HG02938 (cell line): ENCODE measurements around the gene C1orf21.
"Not testable (repeated sequence)": the region's sequence is repeated elsewhere in the genome, so short reads cannot be mapped to it uniquely, and the experiment has no call there.

ENCODE experiments used
- ATAC-seq: cut with Tn5 transposase; IDR thresholded peaks from one replicate; pipeline ENCODE4 v1.9.1; 2021; ENCODE audit warnings: mild to moderate bottlenecking, moderate library complexity; ENCODE audit not compliant: unreplicated experiment

C1orf21 gene

DNA sequence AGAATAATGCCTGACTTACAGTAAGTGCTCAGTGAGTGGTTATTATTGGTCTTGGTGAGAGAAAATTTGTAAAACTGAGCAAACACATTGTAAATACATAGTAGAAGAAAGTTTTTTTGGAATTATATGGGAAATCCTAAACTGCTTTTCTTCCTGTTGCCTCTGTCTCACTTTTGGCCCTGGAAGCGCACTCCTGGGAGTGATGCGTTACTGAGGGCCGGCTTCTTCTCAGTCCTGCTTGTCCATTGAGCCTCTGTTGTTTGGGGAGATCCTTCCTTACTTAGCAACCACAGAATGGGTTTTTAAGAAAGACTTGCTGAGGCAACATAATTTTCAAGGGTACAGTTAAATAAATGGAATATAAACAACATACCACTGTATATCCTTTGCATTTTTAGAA is 201.9 kb downstream of the C1orf21 start:
- no peak for ATAC-seq

DNA sequence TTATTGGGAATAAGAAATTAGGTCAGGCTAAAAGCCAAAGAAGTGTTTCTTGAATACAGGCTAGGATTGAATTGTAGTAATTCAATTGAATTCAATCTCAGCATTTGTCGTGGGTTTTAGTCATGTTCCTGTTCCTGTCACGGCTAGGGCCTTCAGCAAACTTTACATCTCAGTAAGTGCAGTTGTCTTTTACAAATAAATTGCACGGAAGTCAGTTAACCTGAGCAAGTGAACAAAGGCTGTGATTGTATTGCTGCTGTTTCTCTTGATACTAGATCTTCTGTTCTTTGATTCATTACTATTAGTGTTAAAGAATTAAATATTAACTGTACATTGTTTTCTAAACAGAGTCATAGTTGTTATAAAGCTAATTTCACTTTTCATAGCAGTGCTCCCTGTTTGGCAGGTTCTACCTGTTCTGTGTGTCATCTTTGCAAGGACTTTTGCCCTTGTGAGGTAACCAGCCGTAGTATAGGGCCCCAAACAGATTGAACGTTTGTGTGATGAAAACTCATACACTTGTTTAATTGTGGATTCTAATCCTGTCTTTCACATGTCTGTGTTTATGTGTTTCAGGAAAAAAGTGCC is 203.4 kb downstream of the C1orf21 start:
- no peak for ATAC-seq

DNA sequence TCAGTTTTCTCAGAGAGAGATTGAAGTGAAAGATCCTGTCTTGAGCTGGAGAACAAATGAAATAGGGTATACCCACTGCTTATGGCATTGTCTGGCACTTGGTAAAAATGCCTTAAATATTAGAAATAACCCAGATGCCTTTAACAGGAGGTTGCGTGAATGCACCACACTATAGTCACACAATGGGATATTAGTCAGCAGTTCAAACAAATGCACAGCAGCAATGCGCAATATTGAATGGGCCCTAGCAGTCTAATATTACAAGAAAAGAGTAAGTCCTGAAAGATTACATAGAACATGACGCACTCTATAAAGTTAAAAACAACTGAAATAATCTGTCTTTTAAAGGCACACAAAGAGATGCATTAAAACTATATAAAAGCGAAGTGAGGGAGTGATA is 206.8 kb downstream of the C1orf21 start:
- ATAC-seq, result no peak

DNA sequence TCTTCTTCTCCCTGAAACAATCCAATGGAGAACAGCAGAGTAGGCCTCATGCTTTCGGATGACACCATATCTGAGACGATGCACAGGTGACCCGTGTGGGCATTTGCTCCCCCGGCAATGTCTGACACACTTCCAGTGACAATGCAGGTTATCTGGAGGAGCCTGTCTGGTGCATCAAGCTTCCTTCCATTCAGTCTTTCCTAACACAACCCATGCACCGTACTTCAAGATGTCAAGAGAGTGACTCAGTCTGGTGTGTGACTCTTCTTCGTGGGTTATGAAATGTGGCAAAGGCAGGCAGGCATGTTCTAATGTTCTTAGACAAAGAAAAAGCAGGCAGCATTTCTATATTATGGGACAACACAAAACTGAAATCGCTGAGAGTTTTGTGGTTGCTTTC is 208.8 kb downstream of the C1orf21 start:
- ATAC-seq, result no peak

DNA sequence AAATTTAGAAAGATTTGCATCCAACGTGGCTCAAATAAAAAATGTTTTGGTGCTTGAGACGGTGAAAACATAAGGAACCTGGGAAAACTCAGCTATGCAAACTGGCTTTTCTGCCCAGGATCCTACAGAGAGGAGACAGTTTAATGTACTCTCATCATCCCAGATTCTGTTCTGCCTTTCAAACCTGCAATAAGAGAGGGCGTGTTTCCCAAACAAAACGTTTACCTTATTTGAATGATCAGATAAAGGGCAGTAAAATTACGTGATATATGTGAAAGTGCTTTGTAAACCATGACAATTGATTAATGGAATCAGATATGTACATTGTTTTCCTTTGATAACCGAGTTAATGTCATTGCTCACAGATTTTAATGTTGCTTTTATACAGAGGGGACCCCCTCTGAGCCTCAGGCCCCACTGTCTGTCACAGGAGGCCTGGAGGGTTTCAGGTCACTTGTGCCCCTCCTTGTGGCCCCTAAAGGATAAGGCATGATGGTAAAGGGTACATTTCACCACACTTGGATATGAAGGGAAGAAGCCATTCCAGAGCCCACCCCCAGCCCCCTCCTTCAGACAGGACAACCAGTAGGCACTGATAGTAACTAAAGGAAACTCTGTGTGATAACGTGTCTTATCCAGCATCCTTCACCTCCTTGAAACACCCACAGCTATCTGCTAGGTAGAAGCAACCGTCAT is 210.3 kb downstream of the C1orf21 start:
- no peak for ATAC-seq

DNA sequence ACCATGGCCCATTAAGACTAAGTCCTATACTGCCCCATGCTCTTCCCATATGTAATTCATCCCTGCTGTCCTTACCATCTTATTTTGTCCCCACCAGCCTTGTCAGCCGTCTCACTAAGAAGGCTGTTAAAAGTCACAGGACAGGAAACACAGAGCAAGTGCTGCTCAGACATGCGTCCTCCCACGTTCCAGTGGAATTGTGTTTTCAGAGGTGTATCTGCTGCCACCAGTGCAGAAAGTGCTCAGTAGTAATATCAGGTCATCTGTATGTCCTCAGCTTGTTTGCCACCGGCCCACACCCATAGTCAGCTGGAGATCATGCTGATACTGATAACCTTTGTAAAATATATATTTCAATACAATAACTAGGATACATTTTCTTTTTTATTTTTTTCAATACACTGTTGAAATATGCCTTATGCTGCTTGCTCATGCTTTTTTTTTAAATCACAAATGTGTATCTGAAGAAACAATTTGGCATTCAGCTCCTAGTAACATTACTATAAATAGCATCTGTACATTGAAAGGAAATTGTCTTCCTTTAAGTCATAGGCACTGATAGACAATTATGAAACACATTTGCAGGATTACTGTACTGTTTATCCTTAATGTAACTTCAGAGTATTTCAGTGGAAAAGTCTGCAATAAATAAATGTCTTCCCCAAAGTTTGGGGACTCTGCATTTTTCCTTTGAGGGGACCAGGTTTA is 211.0 kb downstream of the C1orf21 start:
- ATAC-seq, result no peak

DNA sequence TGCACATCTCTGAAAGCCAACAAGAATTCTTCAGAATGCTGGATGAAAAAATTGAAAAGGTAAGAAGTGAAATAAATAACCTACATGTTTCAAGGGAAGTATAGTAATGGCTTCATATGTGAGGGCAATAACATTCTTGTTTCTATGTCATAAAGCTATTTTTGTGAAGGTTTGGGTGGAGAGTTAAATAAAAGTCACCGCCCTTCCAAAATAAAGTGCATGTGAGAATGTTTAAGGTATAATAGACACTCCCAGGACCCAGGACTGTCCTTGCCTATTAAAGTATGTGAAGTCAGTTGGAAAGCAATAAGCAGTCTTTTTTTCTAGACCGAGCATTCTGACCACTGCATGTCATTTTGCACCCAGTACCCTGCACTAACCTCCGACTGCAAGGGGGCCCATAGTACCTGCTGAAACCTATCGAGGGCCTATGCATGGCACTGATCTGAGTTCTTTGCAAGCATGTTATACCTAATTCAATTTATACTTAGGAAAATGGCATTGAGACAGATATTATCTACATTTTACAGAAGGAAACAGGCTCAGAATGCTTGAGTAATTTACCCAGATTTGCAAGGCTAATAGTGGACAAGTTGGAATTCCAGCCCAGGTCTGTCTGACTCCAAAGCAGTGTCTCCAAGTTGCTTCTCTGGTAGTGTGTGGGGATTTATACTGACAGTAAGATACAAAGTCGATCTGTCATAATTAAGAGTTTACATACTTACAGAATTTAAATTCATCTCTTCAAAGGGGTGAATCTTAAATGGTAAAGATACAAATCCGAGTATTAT is 211.8 kb downstream of the C1orf21 start:
- ATAC-seq, result no peak

DNA sequence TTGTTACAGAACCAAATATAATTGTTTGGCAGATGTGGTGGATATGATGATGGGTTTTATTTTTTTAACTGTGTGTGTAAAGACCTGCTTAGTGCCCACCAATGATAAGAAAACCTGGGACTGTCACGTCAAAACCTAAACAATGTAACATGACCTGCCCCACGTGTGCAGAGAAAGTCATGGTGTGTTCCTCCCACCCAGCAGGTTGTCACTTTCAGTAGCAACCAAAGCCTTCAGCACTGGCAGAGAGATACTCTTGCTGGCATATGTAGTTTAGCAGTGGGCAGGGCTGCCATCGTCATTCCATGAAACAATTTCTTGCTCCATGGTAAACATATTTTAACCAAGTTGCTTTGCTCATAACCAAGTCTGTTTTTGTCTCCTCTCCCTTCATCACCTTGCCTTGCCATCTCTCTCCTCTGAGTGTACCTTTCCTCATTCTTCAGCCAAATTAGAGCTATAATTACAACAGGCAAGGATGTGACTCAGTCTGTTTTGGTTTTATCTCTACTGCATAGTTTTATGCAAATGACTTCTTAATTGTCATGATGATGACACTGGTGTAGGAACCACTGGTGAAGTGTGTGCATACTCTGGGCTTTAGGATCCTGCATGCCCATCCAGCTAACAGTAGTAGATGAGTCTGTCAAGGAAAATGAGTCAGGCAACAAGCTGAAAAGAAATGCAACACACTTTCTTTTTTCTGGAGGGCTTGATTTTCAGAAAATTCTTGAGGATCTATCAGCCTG is 217.5 kb downstream of the C1orf21 start:
- ATAC-seq, result no peak

DNA sequence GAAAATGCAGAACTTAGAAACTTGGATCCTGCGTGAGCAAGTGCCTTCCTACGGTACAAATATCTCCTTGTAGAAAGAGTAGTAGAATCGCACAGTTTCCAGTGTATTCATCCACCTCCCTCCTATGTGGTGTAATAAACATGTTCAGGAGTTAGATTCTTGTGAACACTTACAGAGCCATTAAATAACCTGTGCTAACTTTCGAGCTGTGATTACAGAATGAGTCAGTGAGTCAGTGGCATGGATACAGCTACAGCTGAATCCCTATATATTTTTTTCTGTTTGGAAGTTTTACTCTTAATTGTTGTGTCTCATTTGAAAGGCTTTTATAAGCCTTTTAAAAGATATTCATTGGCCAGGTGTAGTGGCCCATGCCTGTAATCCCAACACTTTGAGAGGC is 219.1 kb downstream of the C1orf21 start:
- no peak for ATAC-seq

DNA sequence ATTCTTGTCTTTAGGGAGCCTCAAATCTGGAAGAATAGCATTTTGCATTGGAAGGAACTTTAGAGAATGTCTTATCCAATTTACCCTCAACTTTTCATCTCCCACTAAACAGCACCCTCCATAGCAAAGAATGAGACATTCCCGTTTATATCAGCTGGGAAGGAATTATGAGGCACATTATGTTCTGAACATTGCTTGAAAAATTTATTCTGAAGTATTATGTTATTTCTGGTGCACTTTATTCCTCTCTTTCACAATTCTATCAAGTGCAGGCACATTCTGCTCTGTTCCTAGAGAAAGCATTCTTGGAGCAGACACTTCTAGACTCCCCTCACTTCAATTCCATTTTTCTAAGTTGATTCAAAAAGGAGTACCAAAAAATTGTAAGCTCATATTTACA is 220.0 kb downstream of the C1orf21 start:
- ATAC-seq, result no peak

DNA sequence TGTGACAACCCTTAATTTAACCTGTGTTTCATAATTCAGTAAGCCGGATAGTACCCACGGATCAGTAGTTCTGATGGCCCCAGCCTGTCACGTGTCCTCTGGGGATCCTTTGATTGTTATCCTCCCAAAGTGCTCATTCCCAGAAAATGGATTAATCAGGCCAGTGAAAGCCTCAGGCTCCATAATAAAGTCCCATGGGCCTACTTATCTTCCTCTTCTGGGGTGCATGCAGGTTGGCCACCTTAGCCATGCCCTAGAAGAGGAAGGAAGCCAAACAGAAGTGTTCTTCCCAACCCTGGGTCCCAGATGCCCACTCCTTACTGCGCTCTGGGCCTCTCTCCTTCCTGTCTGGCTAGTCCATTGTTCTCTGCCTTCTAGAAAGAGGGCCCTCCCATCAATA is 221.8 kb downstream of the C1orf21 start:
- no peak for ATAC-seq

DNA sequence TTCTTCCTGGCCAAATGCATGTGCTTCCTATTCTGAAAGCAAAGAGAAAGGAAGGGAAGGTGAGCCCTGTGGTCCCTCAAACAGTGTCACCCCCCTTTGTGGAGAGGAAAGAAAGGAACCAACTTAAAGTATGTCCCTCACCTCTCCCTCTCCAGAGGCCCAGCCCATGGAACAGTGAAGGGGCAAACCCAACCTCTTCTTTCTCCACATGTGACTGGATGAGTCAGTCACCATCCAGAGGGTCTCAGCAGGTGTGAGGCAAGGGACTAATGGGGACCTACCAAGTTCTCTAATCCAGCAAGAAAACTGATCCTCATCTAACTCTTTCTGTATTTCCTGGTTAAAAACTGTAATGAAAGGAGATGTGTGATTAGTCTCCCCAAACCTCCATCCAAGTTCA is 222.2 kb downstream of the C1orf21 start:
- ATAC-seq, result no peak

DNA sequence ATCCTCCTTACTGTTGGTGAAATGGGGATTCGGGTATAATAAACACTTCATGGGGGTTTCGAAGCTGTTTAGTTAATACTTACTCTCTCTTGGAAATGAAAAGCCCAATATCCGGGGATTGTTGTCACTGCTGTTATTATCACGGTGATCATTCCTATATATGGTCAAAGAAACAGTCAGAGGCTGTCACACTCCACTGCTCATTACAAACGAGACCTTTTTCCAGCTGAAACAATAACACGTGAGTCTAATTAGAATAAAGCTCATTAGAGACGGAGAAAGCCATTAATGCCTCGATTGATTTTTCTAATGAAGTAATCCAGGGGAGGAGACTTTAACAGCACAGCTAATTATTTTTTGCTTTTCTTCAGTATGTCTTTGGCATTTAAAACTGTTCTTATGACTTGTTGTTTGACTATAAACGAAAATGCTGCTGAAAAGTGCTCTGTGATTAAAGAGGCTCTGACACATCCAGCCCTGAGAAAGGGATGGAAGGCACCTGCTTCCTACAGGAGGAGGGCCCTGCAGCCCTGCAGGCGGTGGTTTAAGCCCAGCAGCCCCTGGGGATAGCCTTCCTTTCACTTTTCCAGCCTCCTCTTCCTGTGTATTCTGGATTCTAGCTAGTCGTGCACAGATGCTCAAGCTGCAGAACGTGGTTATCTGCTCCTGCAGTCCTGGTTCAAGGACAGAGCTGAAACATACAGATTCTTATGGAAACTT is 224.2 kb downstream of the C1orf21 start:
- no peak for ATAC-seq

DNA sequence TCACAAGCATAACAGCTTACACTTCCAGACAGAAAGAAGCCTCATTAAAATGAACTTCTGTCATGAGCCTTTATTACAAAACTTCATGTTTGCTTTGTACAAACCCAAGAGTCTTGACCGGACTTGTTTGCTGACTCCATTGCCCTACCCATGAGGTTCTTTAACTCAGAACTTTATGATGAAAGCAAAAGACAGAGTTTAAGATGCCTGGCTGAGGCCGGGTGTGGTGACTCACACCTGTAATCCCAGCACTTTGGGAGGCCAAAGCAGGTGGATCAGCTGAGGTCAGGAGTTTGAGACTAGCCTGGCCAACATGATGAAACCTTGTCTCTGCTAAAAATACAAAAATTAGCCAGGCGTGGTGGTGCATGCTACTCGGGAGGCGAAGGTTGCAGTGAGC is 225.4 kb downstream of the C1orf21 start:
- not testable (repeated sequence) for ATAC-seq

DNA sequence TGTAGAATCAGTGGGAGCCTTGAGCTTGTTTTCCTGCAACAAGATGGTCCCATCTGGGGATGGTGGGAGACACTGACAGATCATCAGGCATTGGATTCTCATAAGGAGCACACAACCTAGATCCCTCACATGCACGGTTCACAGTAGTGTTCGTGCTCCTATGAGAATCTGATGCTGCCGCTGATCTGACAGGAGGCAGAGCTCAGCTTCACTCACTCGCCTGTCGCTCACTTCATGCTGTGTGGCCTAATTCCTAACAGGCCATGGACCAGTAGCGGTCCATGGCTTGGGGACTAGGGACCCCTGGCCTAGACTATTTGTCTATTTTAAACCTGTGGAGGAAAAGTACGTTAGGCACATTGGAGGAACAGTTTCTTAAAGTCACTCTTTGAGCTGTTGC is 227.8 kb downstream of the C1orf21 start:
- no peak for ATAC-seq

DNA sequence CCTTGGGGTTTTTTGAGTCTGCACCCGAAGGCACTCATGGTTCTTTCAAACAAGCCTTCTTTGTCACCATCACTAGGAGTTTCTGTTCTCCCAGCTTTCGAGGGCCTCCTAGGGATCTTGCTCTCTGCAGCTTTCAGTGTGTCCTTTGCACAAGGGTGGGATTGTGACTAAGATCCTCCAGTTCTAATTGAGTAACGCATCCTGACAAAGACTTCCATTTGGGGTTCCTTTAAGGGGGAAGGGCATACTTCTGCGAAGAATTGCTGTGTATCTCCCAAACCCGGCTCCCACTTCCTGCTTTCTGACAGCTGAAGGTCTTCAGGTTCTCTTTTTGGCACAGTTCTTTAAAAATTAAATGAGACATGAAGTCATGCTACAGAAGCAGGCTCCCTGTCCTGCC is 228.5 kb downstream of the C1orf21 start:
- no peak for ATAC-seq

DNA sequence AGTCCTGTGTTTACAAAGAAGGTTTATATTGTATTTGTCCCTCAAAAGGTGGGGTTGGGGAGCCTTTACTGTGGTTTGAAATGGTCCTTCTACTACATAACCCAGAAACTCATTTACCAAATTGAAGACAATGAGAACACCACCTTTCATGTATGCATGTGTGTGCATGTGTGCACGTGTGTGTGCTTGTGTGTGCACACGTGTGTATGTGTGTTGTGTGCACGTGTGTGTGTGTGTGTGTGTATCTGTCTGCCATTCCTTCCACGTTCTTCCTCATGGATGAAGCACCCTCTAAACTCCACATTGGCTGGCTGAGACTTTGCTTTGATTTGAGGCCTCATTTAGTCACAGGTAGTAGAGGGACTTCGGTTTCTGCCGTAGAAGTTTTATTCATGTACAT is 229.7 kb downstream of the C1orf21 start:
- no peak for ATAC-seq

DNA sequence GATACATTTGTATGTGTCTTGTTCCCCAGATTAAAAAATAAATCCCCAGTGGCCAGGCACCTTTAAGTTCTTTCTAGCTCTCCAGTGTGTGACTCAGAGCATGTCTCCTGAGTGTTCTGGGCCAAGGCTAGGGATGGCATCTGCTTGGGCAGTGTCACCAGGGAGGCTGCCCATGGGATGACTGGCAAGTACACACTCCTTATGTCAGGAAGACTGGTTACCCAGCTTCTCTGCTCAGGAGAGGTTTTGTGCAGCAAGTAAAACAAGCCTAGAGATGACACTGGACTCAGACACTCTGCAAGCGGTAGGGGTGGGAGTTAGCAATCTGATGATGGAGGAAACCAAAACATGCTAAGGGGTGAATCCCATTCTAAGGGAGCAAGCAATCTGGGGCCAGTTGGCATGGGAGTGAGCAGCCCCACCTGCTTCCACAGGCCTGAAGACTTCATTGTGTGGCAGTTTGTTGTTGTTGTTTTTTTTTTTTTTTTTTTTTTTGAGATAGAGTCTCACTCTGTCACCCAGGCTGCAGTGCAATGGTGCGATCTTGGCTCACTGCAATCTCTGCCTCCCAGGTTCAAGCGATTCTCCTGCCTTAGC is 230.7 kb downstream of the C1orf21 start:
- ATAC-seq, result no peak

DNA sequence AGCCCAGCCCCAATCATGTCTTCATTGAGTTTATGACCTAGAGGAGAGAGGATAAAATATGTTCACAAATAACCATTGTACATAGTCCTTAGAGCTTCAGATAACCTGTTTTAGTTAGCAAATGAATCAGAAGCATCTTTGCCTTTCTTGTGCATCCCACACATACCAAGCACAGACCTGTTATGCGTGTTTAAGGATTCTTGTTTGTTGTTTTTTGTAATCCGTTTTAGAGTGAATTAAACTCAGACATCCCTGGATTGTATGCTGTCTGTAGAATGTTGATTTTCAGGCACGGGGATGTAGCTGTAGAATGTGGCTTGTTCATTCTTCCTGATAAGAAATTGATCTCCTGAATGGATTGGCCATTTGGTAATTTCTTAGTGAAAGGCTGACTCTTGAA is 232.0 kb downstream of the C1orf21 start:
- ATAC-seq, result no peak

DNA sequence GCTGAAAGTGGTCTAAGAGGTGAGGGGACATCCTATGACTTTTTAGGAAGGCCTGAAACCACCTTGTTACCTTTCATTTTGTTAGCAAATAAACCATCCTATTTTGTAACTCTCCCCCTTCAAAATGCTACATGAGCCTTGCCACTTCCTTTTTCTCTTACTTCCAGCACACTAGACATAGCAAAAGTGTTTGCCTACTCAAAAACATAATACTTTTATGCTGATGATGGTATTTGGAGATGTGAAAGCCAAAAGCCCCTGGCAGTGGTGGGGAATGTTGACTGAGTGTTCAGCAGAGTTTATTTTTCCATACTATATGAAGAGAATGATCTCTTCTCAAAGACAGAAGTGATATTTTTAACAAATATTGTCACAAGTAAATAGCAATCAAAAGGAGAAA is 233.6 kb downstream of the C1orf21 start:
- no peak for ATAC-seq
